ENCODE data around the gene STKLD1.

DNA sequence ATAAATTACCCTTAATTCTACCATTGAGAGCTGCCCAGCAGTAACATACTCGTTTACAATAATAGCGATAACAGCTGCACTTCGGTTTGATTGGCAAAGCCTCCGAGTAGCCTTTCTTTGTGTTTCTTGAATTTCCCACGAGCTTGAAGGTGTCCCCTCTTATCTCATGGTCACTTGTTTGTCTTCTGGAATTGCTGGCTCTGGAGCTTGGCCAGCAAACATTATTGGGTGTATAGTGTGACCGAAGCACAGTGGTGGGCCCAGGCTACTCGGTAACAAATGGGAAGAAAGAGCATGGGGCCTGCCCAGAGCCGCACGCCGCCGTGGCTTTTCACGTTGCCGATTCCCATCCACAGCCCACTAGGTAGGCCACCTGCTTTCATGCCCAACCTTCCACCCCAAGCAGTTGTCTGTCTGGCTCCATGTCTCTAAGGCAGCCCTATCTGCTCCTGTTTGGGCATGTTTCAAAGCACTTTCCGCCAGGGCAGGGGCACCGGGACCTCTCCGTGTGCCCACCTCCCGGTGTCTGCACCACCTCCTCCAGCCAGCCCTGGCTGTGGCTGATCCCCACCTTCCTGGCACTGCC, 8.7 kb downstream of the STKLD1 start:
- TF ChIP-seq POLR2A (IDR thresholded peaks at IDR 0.05; ENCODE audit: low read length) (no peak), SMC3 (IDR thresholded peaks at IDR 0.05) (no peak), EP300 (IDR thresholded peaks at IDR 0.05) (no peak), ELK1 (IDR thresholded peaks at IDR 0.05; ENCODE audit: low read depth, low read length) (no peak), BHLHE40 (IDR thresholded peaks at IDR 0.05; ENCODE audit: low read depth, low read length) (no peak), MAX (IDR thresholded peaks at IDR 0.05) (no peak), TP53 (CRISPR knock-in tag; IDR thresholded peaks at IDR 0.05) (no peak), KDM5A (IDR thresholded peaks at IDR 0.05) (no peak), MAFK (IDR thresholded peaks at IDR 0.05; ENCODE audit: partially characterized antibody) (no peak), SREBF2 (IDR thresholded peaks at IDR 0.05) (no peak), RCOR1 (IDR thresholded peaks at IDR 0.05; ENCODE audit: low read depth, low read length) (no peak), CEBPB (IDR thresholded peaks at IDR 0.05) (no peak)
- TF ChIP-seq, protein P1, sequence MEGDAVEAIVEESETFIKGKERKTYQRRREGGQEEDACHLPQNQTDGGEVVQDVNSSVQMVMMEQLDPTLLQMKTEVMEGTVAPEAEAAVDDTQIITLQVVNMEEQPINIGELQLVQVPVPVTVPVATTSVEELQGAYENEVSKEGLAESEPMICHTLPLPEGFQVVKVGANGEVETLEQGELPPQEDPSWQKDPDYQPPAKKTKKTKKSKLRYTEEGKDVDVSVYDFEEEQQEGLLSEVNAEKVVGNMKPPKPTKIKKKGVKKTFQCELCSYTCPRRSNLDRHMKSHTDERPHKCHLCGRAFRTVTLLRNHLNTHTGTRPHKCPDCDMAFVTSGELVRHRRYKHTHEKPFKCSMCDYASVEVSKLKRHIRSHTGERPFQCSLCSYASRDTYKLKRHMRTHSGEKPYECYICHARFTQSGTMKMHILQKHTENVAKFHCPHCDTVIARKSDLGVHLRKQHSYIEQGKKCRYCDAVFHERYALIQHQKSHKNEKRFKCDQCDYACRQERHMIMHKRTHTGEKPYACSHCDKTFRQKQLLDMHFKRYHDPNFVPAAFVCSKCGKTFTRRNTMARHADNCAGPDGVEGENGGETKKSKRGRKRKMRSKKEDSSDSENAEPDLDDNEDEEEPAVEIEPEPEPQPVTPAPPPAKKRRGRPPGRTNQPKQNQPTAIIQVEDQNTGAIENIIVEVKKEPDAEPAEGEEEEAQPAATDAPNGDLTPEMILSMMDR (IDR thresholded peaks at IDR 0.05), result no peak

Data from A549 (cell line).